CD1c-positive myeloid dendritic cell (primary cell): ENCODE data around the gene TMED5.
"Not testable (repeated sequence)": the region's sequence is repeated elsewhere in the genome, so short reads cannot be mapped to it uniquely, and the experiment has no call there.

Source experiments
- DNase-seq: peaks from one replicate; pipeline ENCODE4 v3.0.0-alpha.2; 2016; ENCODE audit errors: extremely low spot score

Gene TMED5

DNA sequence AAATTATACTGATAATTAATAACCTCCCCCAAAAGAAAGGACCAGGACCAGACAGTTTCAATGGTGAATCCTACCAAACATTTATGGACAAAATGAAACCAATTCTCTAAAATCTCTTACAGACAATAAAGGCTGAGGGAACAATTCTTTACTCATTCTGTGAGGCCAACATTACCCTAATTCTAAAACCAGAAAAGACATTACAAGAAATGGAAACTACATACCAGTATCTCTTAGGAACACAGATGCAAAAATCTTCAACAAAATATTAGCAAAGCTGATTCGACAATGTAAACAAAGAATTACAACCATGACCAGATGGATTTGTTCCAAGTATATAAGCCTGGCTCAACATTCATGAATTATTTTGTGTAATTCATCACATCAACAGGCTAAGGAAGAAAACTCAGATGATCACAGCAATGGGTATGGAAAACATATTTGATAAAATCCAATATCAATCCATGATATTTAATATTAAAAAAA lies 8.6 kb downstream of the TMED5 start:
- DNase-seq: no peak

DNA sequence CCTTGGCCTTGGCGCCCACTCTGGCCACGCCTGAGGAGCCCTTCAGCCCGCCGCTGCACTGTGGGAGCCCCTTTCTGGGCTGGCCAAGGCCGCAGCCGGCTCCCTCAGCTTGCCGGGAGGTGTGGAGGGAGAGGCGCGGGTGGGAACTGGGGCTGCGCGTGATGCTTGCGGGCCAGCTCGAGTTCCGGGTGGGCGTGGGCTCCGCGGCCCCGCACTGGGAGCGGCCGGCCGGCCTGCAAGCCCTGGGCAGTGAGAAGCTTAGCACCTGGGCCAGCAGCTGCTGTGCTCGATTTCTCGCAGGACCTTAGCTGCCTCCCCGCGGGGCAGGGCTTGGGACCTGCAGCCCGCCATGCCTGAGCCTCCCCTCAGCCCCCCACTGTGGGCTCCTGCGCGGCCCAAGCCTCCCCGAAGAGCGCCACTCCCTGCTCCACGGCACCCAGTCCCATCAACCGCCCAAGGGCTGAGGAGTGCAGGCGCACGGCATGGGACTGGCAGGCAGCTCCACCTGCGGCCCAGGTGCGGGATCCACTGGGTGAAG lies 10.0 kb downstream of the TMED5 start:
- DNase-seq: not testable (repeated sequence)

DNA sequence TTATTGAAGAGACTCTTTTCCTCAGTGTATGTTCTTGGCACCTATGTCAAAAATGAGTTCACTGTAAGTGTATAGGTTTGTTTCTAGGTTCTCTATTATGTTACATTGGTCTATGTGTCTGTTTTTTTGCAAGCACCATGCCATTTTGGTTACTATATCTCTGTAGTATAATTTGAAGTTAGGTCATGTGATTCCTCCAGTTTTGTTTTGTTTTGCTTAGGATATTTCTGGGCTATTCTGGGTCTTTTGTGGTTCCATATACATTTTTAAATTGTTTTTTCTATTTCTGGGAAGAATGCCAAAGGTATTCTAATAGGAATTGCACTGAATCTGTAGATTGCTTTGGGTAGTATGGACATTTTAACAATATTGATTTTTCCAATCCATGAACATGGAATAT lies 13.2 kb downstream of the TMED5 start:
- no peak for DNase-seq

DNA sequence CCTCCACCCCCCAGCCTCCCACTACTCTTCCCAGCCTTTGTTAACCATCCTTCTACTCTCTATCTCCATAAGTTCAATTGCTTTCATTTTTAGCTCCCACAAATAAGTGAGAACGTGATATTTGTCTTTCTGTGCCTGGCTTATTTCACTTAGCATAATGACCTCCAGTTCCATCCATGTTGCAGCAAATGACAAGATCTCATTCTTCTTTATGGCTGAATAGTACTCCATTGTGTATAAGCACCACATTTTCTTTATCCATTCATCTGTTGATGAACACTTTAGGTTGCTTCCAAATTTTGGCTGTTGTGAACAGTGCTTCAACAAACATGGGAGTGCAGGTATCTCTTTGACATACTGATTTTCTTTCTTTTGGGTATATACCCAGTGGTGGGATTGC lies 14.3 kb downstream of the TMED5 start:
- not testable (repeated sequence) for DNase-seq

DNA sequence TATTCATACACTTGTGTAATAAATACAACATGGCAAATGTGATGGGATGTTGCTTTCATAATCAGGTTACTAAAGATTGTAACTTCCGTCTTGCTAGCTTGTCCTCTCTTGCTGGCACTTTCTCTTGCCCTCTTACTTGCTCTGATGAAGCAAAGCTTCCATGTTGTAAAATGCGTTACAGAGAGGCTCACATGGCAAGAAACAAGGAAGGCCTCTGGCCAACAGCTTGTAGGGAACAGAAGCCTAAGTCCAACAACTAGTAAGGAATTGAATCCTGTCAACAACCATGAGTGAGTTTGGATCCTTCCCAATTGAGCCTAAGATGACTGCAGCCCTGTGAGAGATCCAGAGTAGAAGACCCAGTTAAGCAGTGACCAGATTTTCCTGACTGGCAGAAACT lies 15.4 kb downstream of the TMED5 start:
- DNase-seq: no peak

DNA sequence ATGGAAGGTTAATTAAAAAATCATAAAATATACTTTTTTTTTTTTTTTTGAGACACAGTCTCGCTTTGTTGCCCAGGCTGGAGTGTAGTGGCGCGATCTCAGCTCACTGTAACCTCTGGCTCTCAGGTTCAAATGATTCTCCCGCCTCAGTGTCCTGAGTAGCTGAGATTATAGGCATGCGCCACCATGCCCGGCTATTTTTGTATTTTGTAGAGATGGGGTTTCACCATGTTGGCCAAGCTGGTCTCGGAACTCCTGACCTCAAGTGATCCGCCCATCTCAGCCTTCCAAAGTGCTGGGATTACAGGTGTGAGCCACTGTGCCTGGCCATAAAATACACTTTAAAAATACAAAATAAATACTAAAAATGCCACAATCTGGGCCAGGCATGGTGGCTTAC lies 16.9 kb downstream of the TMED5 start:
- DNase-seq: not testable (repeated sequence)

DNA sequence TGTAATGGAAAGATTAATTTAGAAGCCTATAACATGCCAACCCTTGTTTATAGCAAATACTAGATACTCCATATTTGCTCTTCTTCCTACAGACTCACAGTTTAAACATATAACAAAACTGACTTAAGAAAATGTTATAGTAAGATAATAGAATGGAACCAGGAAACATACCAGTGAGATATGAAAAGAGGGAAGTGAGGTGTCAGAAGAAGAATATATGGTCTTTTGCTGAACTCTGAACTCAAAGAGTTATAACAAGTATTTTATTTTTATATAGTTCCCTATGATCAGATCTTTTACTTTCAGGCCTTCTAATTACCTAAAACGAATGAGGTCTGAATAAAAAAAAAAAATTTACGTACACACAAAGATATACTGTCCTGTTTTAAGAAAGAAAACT lies 20.9 kb downstream of the TMED5 start:
- DNase-seq: no peak

DNA sequence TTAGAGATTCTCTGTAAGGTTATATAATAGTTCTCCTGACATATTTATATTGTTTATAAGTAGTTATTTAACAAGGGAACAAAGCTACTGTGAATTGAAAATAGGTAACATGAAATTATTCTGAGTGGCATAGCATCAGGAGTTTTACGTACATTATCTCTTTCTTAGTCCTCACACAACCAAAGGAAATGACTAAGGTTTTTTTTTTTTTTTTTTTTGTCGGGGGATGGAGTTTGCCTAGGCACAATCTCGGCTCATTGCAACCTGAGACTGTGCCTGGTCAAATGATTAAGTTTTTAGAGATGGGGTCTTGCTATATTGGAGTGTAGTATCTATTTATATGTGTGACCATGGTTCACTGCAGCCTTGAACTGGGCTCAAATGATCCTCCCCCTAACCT lies 24.9 kb downstream of the TMED5 start:
- DNase-seq: no peak

DNA sequence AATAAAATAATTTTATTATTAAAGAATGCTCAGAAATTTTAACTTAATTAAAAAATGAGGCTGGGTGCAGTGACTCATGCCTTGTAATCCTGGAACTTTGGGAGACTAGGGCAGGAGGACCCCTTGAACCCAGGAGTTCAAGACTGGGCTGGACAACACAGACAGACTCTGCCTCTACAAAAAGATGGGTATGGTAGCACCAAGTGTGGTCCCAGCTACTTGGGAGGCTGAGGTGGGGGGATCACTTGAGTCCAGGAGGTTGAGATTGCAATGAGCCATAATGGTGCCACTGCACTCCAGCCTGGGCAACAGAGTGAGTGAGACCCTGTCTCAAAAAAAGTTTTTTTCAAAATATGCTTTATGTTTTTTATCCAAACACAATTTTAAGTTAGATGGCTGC lies 25.3 kb downstream of the TMED5 start:
- no peak for DNase-seq

DNA sequence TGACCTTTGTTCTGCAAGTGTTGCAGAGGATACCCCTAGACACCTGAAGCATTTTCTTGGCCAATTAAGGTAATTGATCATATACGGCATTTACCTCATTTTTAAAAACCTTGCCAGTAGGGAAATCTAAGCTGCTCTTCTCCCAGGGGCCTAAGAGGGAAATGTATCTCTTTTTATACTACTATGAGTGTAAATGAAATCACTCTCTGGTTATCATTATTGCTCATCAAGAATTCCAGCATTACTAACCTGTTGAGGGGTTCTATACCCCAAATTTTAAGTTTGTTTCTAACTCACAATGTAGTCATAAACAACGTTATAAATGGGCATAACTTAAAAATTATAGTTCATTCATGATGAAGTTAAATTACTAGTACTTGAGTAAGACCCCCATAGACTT lies 27.4 kb downstream of the TMED5 start:
- DNase-seq: no peak

DNA sequence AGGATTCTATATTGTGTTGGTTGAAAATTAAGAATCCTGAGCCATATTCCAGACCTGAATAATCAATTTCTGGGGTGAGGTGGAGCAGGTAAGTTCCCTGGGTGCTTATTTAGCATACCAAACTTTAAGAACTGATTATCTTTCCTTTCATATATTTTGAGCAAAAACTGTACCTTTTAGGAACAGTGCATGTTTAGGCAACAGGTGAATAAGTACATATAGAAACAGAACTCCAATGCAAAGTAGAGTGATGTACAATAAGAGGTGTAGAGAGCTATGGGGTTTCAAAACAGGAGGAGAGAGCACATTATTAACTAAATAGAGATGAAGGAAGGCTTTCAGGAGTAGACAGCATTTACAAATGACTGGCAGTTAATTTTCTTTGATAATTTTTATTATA lies 28.7 kb downstream of the TMED5 start:
- no peak for DNase-seq

DNA sequence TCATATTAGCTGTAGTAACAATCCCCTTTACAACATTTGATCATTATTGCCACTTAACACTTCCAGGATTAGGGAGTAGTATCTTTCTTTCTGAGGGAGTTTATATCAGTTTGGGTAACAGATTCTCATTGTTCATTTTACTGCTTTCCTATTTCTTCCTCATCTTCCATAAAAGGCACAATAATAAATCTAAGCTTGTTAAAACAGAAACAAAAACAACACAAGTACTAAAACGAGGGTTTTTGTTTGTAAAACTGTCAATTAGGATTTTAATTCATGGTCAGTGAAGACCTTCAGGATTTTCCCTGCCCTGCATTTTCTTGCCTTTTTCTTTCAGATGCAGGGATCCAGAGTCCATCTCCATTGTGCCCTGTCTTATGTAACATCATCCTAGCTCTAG lies 29.5 kb downstream of the TMED5 start:
- DNase-seq: no peak

DNA sequence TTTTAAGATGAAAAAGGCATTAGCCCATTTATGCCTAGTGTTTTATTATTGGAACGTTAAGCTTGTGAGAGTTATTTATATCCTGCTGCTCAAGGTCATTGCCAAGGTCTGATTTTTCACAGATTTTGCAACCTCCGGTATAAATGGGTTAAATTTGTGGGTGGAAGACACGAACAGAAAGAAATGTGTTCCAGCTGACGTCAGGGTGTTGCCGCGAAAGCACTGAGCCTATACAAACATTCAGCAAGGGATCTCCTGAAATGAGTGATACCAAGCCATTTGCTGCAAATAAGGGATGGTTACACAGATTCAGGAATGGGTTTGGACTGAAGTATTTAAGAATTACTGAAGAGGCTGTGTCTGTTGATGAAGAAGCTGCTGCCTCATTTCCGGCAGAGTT lies 32.2 kb downstream of the TMED5 start:
- no peak for DNase-seq

DNA sequence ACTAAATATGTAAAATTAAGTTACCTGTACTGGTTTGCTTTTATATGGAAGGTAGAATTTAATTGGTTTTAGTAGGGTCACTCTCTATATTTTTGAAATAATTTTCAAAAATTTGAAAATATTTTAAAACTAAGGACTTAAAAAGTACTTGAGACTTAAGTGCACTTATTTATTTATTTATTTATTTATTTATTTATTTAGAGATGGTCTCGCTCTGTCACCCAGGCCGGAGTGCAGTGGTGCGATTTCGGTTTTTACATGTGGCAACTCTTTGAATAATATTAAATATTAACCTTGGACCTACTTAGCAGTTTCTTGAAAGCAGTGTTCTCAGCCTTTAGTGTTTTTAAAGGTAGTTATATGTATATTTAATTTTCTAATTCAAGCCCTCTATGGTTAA lies 36.4 kb downstream of the TMED5 start:
- no peak for DNase-seq

DNA sequence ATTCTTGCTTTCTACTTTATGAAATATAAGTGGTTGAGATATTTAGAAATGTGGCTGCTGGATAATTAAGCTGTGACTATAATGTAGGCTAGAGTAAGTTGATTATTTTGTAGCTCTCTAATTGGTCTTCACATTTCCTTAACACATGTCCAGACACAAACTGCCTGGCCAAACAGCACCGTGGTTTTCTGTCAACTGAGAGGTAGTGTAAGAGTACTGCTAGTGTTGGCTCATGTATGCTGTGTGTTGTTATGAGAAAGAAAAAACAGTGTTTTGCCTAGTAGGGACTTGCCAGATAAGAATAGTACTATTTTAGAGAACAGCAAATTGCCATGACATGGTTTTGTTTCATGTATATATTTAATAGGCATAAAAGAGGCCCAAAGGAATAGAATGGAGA lies 37.1 kb downstream of the TMED5 start:
- no peak for DNase-seq

DNA sequence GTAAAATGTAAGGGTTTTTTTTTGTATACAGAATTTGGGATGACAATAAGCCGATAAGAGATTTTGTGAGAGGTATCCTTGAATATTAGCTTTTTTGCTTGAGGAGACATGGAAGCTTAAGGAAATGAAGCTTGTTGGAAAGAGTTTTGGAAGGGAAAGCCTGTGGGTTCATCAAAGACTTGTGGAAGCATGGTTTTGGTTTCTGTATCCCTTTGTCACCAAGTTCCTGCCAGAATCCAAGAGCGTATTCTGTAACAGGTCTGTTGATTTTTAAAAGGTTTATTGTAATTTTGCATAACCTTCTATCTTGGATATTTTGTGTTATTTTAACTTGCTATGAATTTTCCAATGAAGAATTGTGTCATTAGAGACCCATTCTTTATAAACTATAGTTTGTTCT lies 38.1 kb downstream of the TMED5 start:
- no peak for DNase-seq

DNA sequence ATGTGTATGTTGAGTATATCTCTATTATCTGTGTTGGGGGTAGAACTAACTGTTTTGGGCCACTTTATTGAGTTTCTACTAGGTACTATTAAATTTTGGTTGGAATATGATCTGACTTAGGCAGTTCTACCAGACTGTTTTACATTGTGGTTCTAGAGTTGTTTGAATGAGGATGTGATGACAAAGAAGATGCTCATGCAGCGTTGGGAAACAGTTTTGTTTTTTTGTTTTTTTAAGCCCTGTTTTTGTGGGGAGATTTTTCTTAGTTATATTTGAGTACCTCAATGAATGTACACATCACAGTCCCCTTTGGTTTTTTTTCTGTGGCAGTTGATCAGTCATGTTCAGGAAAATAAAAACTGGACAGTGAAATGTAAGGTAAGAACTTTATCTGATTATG lies 40.1 kb downstream of the TMED5 start:
- DNase-seq: no peak

DNA sequence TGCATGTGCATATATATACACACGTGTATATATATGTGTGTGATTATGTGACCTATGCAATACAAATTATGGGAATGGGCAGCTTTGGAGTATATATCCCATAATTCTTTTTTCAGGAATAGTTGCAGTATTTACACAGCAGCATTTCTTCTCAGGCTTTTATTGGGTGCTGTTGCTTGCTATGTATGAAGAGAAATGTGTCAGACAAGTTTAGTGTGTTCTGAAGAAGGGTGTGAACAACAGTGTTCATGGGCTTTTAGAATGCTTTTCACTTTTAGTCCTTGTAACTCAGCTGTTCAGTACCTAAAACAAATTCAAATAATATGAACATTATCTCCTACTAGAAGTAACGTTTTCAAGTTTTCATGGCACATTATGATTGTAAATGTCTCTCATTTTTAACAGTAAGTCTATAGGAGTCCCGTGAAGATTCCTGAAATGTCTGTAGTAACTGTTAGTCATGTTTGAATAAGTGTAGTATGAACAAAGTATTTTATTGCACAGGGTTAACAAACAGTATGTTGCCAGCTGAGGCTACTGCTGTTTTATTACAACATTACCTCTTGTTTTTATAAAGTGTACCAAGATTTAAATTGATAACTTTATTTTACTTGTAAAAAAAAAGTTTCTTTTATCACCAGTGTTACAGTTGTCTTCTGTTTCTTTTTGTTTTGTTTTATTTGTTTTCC lies 42.5 kb downstream of the TMED5 start:
- DNase-seq: no peak

DNA sequence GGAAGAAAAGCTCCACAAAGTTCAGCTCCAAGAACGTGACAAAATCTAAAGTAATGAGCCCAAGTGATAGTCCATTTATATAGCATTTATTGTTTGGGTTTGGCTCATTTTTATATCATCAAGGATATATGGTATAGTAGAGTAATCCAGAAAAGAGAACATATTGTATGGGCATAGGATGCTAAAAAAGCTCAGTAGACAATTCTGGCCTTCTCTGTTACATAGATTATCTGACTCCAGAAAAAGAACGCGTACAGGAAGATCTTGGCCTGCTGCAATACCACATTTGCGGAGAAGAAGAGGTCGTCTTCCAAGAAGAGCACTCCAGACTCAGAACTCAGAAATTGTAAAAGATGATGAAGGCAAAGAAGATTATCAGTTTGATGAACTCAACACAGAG lies 43.8 kb downstream of the TMED5 start:
- no peak for DNase-seq

DNA sequence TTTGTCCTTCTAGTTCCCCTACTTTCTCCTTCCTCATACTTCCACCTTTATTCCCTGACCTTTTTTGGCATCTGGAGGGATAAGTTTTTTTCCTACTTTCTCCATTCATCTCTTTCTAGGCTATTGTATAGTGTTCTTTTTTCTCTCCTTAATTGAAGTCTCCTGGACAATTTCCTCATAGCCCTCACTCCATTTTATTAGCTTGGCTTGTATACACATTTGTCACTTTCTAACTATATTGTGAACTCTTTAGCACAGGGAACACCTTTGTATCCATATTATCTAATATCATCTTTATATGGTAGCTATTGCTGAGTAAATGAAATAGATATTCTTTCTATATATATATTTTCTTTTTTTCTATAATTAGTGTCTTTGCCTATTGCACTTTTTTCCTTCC lies 47.6 kb downstream of the TMED5 start:
- no peak for DNase-seq

DNA sequence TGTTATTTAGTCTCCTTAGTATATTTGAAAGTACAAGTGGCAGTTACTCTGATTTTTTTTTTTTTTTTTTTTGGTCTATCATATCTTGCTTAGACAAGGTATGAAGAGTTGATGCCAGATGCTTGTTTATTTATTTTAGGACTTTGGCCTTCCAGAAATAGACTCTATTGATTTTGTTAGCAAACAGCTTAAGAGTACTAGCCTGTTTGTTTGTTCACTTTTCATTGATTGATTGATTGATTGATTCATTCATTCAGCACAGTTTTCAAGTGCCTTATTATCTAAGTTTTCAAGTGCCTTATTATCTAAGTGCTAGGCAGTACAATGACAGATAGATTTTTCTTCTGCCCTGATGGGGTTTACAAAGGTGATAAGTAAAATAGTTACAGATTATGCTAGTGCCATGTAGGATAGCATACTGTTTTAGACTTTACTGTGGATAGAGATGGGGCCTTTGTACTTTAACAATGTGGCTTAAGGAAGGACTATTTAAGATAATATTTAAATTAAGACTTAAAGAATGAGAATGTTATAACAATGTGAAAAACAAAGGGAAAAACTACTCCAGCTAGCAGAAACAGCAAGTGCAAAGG lies 50.6 kb downstream of the TMED5 start:
- no peak for DNase-seq

DNA sequence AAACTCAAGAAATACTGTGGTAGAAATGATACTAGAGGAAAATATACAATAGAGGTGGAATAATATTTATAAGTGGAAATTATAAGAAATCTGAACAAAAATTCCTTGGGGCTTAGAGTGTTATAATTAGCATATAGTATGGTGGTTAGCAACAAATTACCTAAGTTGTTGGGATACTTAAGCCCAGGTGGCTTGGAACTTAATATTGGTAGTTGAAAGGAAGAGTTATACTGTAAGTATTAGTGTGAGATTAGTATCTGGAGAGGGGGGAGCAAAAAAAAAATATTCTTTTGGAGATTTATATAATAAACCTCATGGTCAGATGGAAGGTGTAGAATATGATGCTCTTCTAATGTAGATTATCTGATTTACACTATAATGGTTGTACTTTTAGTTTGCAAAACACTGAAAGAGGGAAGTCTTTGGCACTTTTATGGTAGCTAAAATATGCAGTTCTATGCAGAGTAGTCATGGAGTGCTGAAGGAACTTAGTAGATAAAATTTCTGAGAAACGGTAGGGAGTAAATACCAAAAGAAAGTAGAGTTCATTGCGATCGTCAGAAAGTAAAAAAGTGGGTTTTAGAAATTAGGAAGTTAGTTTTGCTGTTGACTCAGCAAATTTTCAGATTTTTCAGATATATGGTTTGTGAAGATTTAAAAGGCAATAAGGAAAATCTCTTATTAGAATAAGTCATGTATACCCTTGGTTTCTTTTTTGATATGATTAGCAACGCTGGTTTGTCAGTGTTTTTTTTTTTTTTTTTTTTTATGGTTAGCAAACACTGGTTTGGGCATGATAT lies 55.5 kb downstream of the TMED5 start:
- no peak for DNase-seq
